ENCODE results near the gene PPM1H. TPM values are rescaled to one million over a fixed set of nuclear protein-coding genes. Genes with fewer than 3 reads are reported as not detected.

The PPM1H gene
- total RNA-seq, 2 donors from 2014 or later: 27.0 to 46.9 TPM

DNA sequence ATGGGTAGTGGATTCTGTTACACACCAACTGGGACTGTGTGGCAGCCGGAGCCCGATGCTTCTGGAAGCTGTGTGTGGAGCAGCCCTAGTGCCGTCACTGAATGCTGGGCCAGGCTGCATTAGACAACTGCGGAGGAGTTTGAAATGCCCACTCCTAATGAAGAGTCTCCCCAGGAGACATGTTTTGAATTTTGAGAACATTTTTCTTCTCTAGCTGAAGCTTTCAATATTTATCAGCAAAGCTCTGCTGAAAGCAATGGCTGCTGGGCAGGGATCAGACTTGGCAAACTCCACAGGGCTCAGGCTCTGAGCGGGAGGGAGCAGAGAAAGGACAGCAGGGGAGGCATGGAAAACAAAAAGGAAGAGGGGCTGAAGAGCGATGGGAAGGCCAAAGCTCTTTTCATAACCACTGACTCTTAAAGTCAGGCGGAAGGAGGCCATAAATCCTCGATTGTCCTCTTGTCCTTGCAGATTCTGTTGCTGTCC, 279.2 kb downstream of the PPM1H start:
- Histone ChIP-seq H3K27ac (no peak overlapping the region), H3K4me1 (replicated peaks) (no peaks in the 10 kb centered on the region), H3K36me3 (no peaks in the 10 kb centered on the region), H3K4me3 (no peak overlapping the region), H3K9me3 (no peaks in the 10 kb centered on the region), H3K27me3 (replicated peaks; ENCODE audit: insufficient read depth) (no peaks in the 10 kb centered on the region)
- 86% methylated on average over 8 of the region's 8 CpGs for WGBS
- no peak for DNase-seq (ENCODE audit: low spot score)
- intact Hi-C loops (cut with DNase I): no loop called here
- no peak for TF ChIP-seq POLR2AphosphoS5 (IDR thresholded peaks at IDR 0.05)
- TF ChIP-seq, protein P1, sequence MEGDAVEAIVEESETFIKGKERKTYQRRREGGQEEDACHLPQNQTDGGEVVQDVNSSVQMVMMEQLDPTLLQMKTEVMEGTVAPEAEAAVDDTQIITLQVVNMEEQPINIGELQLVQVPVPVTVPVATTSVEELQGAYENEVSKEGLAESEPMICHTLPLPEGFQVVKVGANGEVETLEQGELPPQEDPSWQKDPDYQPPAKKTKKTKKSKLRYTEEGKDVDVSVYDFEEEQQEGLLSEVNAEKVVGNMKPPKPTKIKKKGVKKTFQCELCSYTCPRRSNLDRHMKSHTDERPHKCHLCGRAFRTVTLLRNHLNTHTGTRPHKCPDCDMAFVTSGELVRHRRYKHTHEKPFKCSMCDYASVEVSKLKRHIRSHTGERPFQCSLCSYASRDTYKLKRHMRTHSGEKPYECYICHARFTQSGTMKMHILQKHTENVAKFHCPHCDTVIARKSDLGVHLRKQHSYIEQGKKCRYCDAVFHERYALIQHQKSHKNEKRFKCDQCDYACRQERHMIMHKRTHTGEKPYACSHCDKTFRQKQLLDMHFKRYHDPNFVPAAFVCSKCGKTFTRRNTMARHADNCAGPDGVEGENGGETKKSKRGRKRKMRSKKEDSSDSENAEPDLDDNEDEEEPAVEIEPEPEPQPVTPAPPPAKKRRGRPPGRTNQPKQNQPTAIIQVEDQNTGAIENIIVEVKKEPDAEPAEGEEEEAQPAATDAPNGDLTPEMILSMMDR (IDR thresholded peaks at IDR 0.05): no peak
- no peak for TF ChIP-seq POLR2A (IDR thresholded peaks at IDR 0.05)

DNA sequence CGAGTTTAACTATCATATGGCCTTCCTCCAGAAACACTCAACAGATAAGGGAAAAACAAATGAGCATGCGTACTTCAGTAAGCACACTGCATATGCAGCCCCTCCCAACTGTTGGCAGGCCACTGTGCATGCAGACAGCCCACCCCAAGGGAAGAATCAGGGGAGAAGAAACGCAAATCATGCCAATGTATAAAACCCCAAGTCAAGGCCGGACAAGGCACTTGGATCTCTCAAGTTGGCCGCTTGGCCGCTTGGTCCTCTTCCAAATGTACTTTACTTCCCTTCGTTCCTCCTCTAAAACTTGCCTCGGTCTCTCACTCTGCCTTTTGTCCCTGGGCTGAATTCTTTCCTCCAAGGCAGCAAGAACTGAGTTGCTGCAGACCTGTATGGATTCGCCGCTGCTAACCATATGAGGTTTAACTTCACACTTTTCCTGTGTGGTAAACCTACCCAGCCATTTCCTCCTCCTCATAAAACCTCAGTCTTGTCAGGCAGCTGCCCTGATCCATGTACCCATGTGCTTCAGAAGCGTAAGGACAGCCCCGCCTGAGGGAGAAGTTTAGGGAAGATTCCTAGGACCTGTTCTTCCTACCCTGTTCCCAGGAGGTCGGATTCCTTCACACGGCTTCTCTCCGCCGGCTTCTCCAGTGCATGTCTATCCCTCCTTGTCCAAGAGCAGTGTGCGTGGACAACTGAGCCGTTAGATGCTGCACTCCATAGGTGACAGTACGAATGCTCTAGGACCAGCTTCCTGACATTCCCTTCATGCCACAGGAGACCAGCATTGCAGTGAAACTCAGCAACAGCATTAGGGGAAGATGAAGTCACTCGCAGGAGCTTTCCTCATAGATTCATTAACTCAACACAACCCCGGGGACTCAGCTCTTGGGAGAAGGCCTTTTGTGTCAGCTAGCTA, 280.4 kb downstream of the PPM1H start:
- intact Hi-C loops (cut with DNase I): no loop called here
- 89% methylated on average over 21 of the region's 21 CpGs for WGBS
- no peaks in the 10 kb centered on the region for H3K36me3 ChIP-seq
- no peak overlapping the region for H3K4me3 ChIP-seq
- H3K27ac ChIP-seq: no peak overlapping the region
- H3K9me3 ChIP-seq: no peaks in the 10 kb centered on the region
- H3K4me1 ChIP-seq (replicated peaks): no peaks in the 10 kb centered on the region
- no peak for DNase-seq (ENCODE audit: low spot score)
- TF ChIP-seq, protein P1 (IDR thresholded peaks at IDR 0.05): no peak
- TF ChIP-seq POLR2AphosphoS5 (IDR thresholded peaks at IDR 0.05): no peak
- TF ChIP-seq POLR2A (IDR thresholded peaks at IDR 0.05): no peak
- H3K27me3 ChIP-seq (replicated peaks; ENCODE audit: insufficient read depth): no peaks in the 10 kb centered on the region

DNA sequence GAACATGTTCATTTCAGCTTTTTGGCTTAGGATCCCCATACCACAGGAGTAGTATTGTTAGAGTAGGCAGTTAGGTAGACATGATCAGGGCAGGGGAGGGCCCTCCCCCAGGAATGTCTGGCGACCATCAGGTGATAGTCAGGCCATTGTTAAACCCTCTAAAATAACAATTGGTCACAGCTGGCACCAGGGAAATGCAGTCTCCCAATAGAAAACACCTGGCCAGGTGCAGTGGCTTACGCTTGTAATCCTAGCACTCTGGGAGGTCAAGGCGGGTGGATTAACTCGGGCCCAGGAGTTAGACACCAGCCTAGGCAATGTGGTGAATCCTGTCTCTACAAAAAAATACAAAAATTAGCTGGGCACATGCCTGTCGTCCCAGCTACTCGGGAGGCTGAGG, 281.2 kb downstream of the PPM1H start:
- 71% methylated on average over 6 of the region's 6 CpGs for WGBS
- H3K27ac ChIP-seq: no peak overlapping the region

DNA sequence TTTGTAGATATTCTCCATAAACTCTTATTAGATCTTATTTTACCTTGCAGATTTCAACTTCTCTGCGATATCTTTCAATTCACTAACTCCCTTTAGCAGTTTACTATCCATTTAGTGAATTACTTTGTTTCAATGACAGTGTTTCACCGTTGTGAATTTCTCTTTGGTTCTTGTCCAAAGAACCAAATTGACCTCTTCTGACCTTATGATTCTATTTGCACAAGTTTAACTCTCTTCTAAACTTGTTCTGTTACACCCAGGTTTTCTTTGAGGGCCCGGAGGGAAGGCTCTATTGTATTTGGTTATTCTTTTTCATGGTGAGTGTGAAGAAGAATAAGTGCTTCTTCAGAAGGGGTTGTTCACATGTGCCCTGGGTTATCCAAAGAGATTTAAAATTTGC, 281.6 kb downstream of the PPM1H start:
- no peak for TF ChIP-seq POLR2A (IDR thresholded peaks at IDR 0.05)
- no peak for TF ChIP-seq POLR2AphosphoS5 (IDR thresholded peaks at IDR 0.05)
- TF ChIP-seq, protein P1 (IDR thresholded peaks at IDR 0.05): no peak

More for the DNA sequence above, 281.2 kb downstream of the PPM1H start:
- Histone ChIP-seq H3K4me3 (no peak overlapping the region), H3K9me3 (no peaks in the 10 kb centered on the region), H3K27me3 (replicated peaks; ENCODE audit: insufficient read depth) (no peaks in the 10 kb centered on the region), H3K4me1 (replicated peaks) (no peaks in the 10 kb centered on the region), H3K36me3 (no peaks in the 10 kb centered on the region)
- DNase-seq (ENCODE audit: low spot score): no peak
- intact Hi-C loops (cut with DNase I): no loop called here
- no peak for TF ChIP-seq POLR2AphosphoS5 (IDR thresholded peaks at IDR 0.05)
- TF ChIP-seq POLR2A (IDR thresholded peaks at IDR 0.05): no peak
- TF ChIP-seq, protein P1 (IDR thresholded peaks at IDR 0.05): no peak

More for the DNA sequence above, 281.6 kb downstream of the PPM1H start:
- H3K27ac ChIP-seq: no peak overlapping the region
- H3K9me3 ChIP-seq: no peaks in the 10 kb centered on the region
- intact Hi-C loops (cut with DNase I): no loop called here
- WGBS: 59% methylated on average over 3 of the region's 3 CpGs
- DNase-seq (ENCODE audit: low spot score): no peak
- H3K4me1 ChIP-seq (replicated peaks): no peaks in the 10 kb centered on the region
- no peaks in the 10 kb centered on the region for H3K36me3 ChIP-seq
- no peaks in the 10 kb centered on the region for H3K27me3 ChIP-seq (replicated peaks; ENCODE audit: insufficient read depth)
- H3K4me3 ChIP-seq: no peak overlapping the region

All from prostate gland (tissue), 2 donors.